Loucy (cell line): Measurements from ENCODE around the gene STOML2.

Source experiments
- EZH2phosphoT487 ChIP-seq: fragments of 200-600 bp; IDR thresholded peaks from 2 replicates; pipeline ENCODE4 v1.6.1; 2018; ENCODE audit warnings: antibody characterized with exemption, mild to moderate bottlenecking, moderate library complexity, borderline replicate concordance
- TF ChIP-seq, protein P1 (sequence below): fragments of 200-600 bp; sonication (generic); conservative IDR thresholded peaks from 2 replicates; pipeline ENCODE4 v1.5.1; 2014; ENCODE audit warnings: mild to moderate bottlenecking, antibody characterized with exemption, low read length

DNA sequence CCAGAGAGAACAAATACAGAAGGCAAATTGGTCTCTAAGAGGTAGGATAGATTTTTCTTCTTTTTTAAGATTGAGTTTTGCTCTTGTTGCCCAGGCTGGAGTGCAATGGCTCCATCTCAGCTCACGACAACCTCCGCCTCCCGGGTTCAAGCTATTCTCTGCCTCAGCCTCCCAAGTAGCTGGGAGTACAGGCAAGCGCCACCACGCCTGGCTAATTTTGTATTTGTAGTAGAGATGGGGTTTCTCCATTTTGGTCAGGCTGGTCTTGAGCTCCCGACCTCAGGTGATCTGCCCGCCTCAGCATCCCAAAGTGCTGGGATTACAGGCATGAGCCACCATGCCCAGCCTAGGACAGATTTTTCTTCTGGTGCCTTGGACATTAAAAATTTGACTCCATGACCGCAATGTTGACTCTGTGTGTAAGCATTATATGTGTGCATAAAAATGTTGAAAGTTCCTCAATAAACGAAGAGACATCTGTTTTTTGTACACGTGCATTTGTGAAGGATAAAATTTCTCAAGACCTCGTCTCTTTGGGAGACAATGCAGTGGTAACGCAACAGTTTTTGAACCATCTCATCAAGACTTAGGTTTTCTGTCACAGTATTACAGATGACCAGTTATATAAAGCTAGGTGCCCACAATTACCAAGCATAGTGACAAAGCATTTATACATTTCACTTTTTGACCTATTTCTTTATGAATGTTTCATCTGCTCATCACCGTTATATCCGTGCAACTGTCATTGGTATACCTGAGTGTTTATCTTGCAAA, 47.9 kb downstream of the STOML2 start:
- TF ChIP-seq, protein P1, sequence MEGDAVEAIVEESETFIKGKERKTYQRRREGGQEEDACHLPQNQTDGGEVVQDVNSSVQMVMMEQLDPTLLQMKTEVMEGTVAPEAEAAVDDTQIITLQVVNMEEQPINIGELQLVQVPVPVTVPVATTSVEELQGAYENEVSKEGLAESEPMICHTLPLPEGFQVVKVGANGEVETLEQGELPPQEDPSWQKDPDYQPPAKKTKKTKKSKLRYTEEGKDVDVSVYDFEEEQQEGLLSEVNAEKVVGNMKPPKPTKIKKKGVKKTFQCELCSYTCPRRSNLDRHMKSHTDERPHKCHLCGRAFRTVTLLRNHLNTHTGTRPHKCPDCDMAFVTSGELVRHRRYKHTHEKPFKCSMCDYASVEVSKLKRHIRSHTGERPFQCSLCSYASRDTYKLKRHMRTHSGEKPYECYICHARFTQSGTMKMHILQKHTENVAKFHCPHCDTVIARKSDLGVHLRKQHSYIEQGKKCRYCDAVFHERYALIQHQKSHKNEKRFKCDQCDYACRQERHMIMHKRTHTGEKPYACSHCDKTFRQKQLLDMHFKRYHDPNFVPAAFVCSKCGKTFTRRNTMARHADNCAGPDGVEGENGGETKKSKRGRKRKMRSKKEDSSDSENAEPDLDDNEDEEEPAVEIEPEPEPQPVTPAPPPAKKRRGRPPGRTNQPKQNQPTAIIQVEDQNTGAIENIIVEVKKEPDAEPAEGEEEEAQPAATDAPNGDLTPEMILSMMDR: no peak
- no peak for TF ChIP-seq EZH2phosphoT487
